ENCODE measurements around the gene SECISBP2.

DNA sequence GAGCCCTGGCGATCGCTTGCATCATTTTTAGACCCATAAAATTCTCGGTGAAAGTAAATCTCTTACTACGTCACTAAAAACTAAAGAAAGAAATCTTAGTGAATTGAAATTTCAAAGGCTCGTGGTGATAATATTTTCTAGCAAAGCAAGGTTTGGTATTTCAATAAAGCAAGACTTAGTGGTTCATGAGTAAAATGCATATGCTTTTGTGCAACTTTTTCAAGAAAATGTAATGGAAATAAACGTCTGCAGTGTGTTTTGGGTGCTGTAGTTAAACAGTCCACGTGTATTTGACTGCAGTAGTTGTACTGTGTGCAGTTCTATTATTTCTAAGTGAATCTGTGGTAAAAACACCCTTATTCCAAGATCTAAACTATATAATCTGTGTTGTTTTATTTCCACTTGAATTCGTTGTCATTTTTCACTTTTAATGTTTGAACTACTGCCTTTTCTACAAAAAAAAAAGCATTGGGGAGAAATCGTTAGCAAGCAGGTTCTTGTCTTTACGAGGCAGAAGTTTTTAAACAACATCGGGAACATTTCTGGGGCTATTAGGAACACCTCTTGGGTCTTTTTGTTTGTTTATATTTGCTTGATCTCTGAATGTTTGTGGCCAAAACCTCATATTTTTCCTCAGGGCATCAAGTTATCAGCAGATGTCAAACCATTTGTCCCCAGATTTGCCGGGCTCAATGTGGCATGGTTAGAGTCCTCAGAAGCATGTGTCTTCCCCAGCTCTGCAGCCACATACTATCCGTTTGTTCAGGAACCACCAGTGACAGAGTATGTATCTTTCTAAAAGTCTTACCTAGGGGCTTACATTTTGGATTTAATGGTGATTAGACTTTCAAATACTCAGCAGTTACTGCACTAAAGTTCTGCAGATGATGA, 960 bp downstream of the SECISBP2 start:
- TF ChIP-seq CTCF (conservative IDR thresholded peaks at IDR 0.05 in 1 of 2, IDR thresholded peaks at IDR 0.05 in 1 of 2; ENCODE audit: extremely low read depth in 1 of 2, insufficient read depth in 1 of 2, low read depth in 1 of 2, low read length in 2 of 2), result no peak
- no peak for TF ChIP-seq EZH2 (IDR thresholded peaks at IDR 0.05; ENCODE audit: borderline replicate concordance, low read length)
